Activated CD8-positive, alpha-beta memory T cell treated with anti-CD3 and anti-CD28 coated beads, Interleukin-2, amount 10 ng/mL, durations not matched to agents 7 days and 5 days (primary cell): ENCODE measurements around the gene DACH1. TPM values are rescaled to one million over a fixed set of nuclear protein-coding genes. Genes with fewer than 3 reads are reported as not detected.

ENCODE experiments used
- ATAC-seq: fragments of 150-1000 bp; cut with Tn5 transposase; one replicate; pipeline ENCODE4 v1.10.0; 2021; ENCODE audit warnings: moderate library complexity
- CTCF ChIA-PET: fragments of 350-600 bp; sonication (Branson Sonifier 250); formaldehyde crosslinking; loops from one replicate; lab custom pipeline; 2021; ENCODE audit warnings: antibody characterized with exemption; lab: Charles Lee
- DNase-seq: peaks from one replicate; pipeline ENCODE4 v3.0.0-alpha.2; 2020
- H3K27ac Mint-ChIP-seq: one replicate; pipeline ENCODE4 v1.8.0; 2021; ENCODE audit warnings: mild to moderate bottlenecking, mixed read lengths
- H3K27me3 Mint-ChIP-seq: one replicate; pipeline ENCODE4 v1.8.0; 2021; ENCODE audit warnings: mixed read lengths
- H3K36me3 Mint-ChIP-seq: one replicate; pipeline ENCODE4 v1.8.0; 2021; ENCODE audit warnings: mild to moderate bottlenecking, mixed read lengths
- H3K4me1 Mint-ChIP-seq: one replicate; pipeline ENCODE4 v1.8.0; 2021; ENCODE audit warnings: mixed read lengths
- H3K4me3 Mint-ChIP-seq: one replicate; pipeline ENCODE4 v1.8.0; 2021; ENCODE audit warnings: mild to moderate bottlenecking, moderate library complexity, mixed read lengths
- H3K9me3 Mint-ChIP-seq: one replicate; pipeline ENCODE4 v1.8.0; 2022; ENCODE audit warnings: low read depth, mixed read lengths
- total RNA-seq, 2 experiments: library from RNA; stranded (reverse); gene quantifications; one replicate each; pipeline ENCODE4 v1.2.3, GENCODE V29; 2021

DACH1 gene
- total RNA-seq, 2 experiments from 2014 or later = not detected

GRCh38 chr13:71602344-71602743 is 264.7 kb downstream of the DACH1 start:
- DNase-seq (no peak), ATAC-seq (no peak)
- Mint-ChIP-seq H3K4me3 (no peak overlapping the region), H3K9me3 (no peaks in the 10 kb centered on the region), H3K4me1 (no peaks in the 10 kb centered on the region), H3K27ac (no peak overlapping the region), H3K27me3 (no peaks in the 10 kb centered on the region), H3K36me3 (no peaks in the 10 kb centered on the region)
- CTCF ChIA-PET = no interaction called here

GRCh38 chr13:71597150-71597549 is 269.9 kb downstream of the DACH1 start:
- Mint-ChIP-seq H3K9me3 (no peaks in the 10 kb centered on the region), H3K36me3 (no peaks in the 10 kb centered on the region), H3K27me3 (no peaks in the 10 kb centered on the region), H3K4me1 (no peaks in the 10 kb centered on the region), H3K27ac (no peak overlapping the region), H3K4me3 (no peak overlapping the region)
- no peak for ATAC-seq
- CTCF ChIA-PET = no interaction called here
- DNase-seq = no peak

GRCh38 chr13:71596116-71596515 is 270.9 kb downstream of the DACH1 start:
- H3K27ac Mint-ChIP-seq = no peak overlapping the region
- H3K36me3 Mint-ChIP-seq = no peaks in the 10 kb centered on the region
- DNase-seq = no peak
- H3K4me3 Mint-ChIP-seq = no peak overlapping the region
- H3K4me1 Mint-ChIP-seq = no peaks in the 10 kb centered on the region
- H3K9me3 Mint-ChIP-seq = no peaks in the 10 kb centered on the region
- ATAC-seq = no peak
- CTCF ChIA-PET = no interaction called here
- no peaks in the 10 kb centered on the region for H3K27me3 Mint-ChIP-seq

GRCh38 chr13:71593566-71593965 is 273.4 kb downstream of the DACH1 start:
- Mint-ChIP-seq H3K4me3 (no peak overlapping the region), H3K9me3 (no peaks in the 10 kb centered on the region), H3K27me3 (no peaks in the 10 kb centered on the region), H3K36me3 (no peaks in the 10 kb centered on the region), H3K4me1 (no peaks in the 10 kb centered on the region), H3K27ac (no peak overlapping the region)
- CTCF ChIA-PET = no interaction called here
- ATAC-seq = no peak
- DNase-seq = no peak

- Mint-ChIP-seq H3K9me3 (no peaks in the 10 kb centered on the region), H3K4me1 (no peaks in the 10 kb centered on the region), H3K27ac (no peak overlapping the region), H3K27me3 (no peaks in the 10 kb centered on the region), H3K4me3 (no peak overlapping the region), H3K36me3 (no peaks in the 10 kb centered on the region)
- CTCF ChIA-PET = no interaction called here
- no peak for ATAC-seq
- DNase-seq = no peak
Measured at GRCh38 chr13:71591374-71591773, 275.6 kb downstream of the DACH1 start.

GRCh38 chr13:71590654-71591148 is 276.3 kb downstream of the DACH1 start:
- no peak for DNase-seq
- no peaks in the 10 kb centered on the region for H3K4me1 Mint-ChIP-seq
- ATAC-seq = no peak
- CTCF ChIA-PET = no interaction called here
- H3K27ac Mint-ChIP-seq = no peak overlapping the region
- no peaks in the 10 kb centered on the region for H3K9me3 Mint-ChIP-seq
- no peaks in the 10 kb centered on the region for H3K27me3 Mint-ChIP-seq
- H3K36me3 Mint-ChIP-seq = no peaks in the 10 kb centered on the region
- no peak overlapping the region for H3K4me3 Mint-ChIP-seq

GRCh38 chr13:71589032-71589431 is 278.0 kb downstream of the DACH1 start:
- H3K4me3 Mint-ChIP-seq = no peak overlapping the region
- no peak overlapping the region for H3K27ac Mint-ChIP-seq
- H3K4me1 Mint-ChIP-seq = no peaks in the 10 kb centered on the region
- no peaks in the 10 kb centered on the region for H3K27me3 Mint-ChIP-seq
- no peaks in the 10 kb centered on the region for H3K36me3 Mint-ChIP-seq
- CTCF ChIA-PET = no interaction called here
- H3K9me3 Mint-ChIP-seq = no peaks in the 10 kb centered on the region
- DNase-seq (no peak), ATAC-seq (no peak)

GRCh38 chr13:71587817-71588216 is 279.2 kb downstream of the DACH1 start:
- DNase-seq (no peak), ATAC-seq (no peak)
- CTCF ChIA-PET = no interaction called here
- no peak overlapping the region for H3K27ac Mint-ChIP-seq
- no peaks in the 10 kb centered on the region for H3K9me3 Mint-ChIP-seq
- H3K27me3 Mint-ChIP-seq = no peaks in the 10 kb centered on the region
- no peaks in the 10 kb centered on the region for H3K4me1 Mint-ChIP-seq
- no peak overlapping the region for H3K4me3 Mint-ChIP-seq
- H3K36me3 Mint-ChIP-seq = no peaks in the 10 kb centered on the region

GRCh38 chr13:71587193-71587592 is 279.8 kb downstream of the DACH1 start:
- Mint-ChIP-seq H3K4me3 (no peak overlapping the region), H3K36me3 (no peaks in the 10 kb centered on the region), H3K4me1 (no peaks in the 10 kb centered on the region), H3K27ac (no peak overlapping the region), H3K27me3 (no peaks in the 10 kb centered on the region), H3K9me3 (no peaks in the 10 kb centered on the region)
- DNase-seq (no peak), ATAC-seq (no peak)
- CTCF ChIA-PET = no interaction called here

- DNase-seq (no peak), ATAC-seq (no peak)
- Mint-ChIP-seq H3K36me3 (no peaks in the 10 kb centered on the region), H3K9me3 (peaks cover 2% of the 10 kb centered on the region), H3K27me3 (no peaks in the 10 kb centered on the region), H3K4me3 (no peak overlapping the region), H3K4me1 (no peaks in the 10 kb centered on the region), H3K27ac (no peak overlapping the region)
- CTCF ChIA-PET = no interaction called here
Measured at GRCh38 chr13:71583581-71583980, 283.4 kb downstream of the DACH1 start.

- CTCF ChIA-PET = no interaction called here
- H3K4me3 Mint-ChIP-seq = no peak overlapping the region
- no peaks in the 10 kb centered on the region for H3K27me3 Mint-ChIP-seq
- DNase-seq (no peak), ATAC-seq (no peak)
- no peak overlapping the region for H3K27ac Mint-ChIP-seq
- H3K4me1 Mint-ChIP-seq = no peaks in the 10 kb centered on the region
- peaks cover 2% of the 10 kb centered on the region for H3K9me3 Mint-ChIP-seq
- H3K36me3 Mint-ChIP-seq = no peaks in the 10 kb centered on the region
Measured at GRCh38 chr13:71580614-71581013, 286.4 kb downstream of the DACH1 start.

GRCh38 chr13:71578048-71578447 is 289.0 kb downstream of the DACH1 start:
- no peak for ATAC-seq
- no peaks in the 10 kb centered on the region for H3K27me3 Mint-ChIP-seq
- no peak overlapping the region for H3K27ac Mint-ChIP-seq
- CTCF ChIA-PET = no interaction called here
- H3K4me1 Mint-ChIP-seq = no peaks in the 10 kb centered on the region
- H3K9me3 Mint-ChIP-seq = peaks cover 2% of the 10 kb centered on the region
- H3K36me3 Mint-ChIP-seq = no peaks in the 10 kb centered on the region
- DNase-seq = no peak
- H3K4me3 Mint-ChIP-seq = no peak overlapping the region

- Mint-ChIP-seq H3K4me3 (no peak overlapping the region), H3K27me3 (no peaks in the 10 kb centered on the region), H3K27ac (no peak overlapping the region), H3K4me1 (no peaks in the 10 kb centered on the region), H3K9me3 (peaks cover 2% of the 10 kb centered on the region), H3K36me3 (no peaks in the 10 kb centered on the region)
- CTCF ChIA-PET = no interaction called here
- DNase-seq = no peak
- ATAC-seq = no peak
Measured at GRCh38 chr13:71577127-71577526, 289.9 kb downstream of the DACH1 start.

- no peaks in the 10 kb centered on the region for H3K36me3 Mint-ChIP-seq
- CTCF ChIA-PET = no interaction called here
Measured at GRCh38 chr13:71576571-71576970, 290.4 kb downstream of the DACH1 start.

GRCh38 chr13:71546881-71547280 is 320.1 kb downstream of the DACH1 start:
- no peak for DNase-seq
- Mint-ChIP-seq H3K9me3 (no peaks in the 10 kb centered on the region), H3K27me3 (no peaks in the 10 kb centered on the region), H3K4me3 (no peak overlapping the region), H3K4me1 (no peaks in the 10 kb centered on the region), H3K36me3 (no peaks in the 10 kb centered on the region), H3K27ac (no peak overlapping the region)
- no peak for ATAC-seq
- CTCF ChIA-PET = no interaction called here

More at GRCh38 chr13:71576571-71576970, 290.4 kb downstream of the DACH1 start:
- Mint-ChIP-seq H3K4me1 (no peaks in the 10 kb centered on the region), H3K9me3 (no peaks in the 10 kb centered on the region), H3K27ac (no peak overlapping the region), H3K4me3 (no peak overlapping the region), H3K27me3 (no peaks in the 10 kb centered on the region)
- ATAC-seq (no peak), DNase-seq (no peak)
